GM19395 (cell line): ENCODE measurements around the gene NUDT1.

Source experiments
- ATAC-seq: cut with Tn5 transposase; IDR thresholded peaks from one replicate; pipeline ENCODE4 v1.9.1; 2021; ENCODE audit warnings: mild to moderate bottlenecking, moderate library complexity; ENCODE audit not compliant: unreplicated experiment

Gene NUDT1

GRCh38 chr7:2222516-2222915 lies 19.5 kb upstream of the NUDT1 start:
- no peak for ATAC-seq

GRCh38 chr7:2223321-2223720 lies 18.7 kb upstream of the NUDT1 start:
- no peak for ATAC-seq

- ATAC-seq: no peak
These were observed 17.5 kb upstream of the NUDT1 start for GRCh38 chr7:2224491-2224928.

GRCh38 chr7:2224934-2225333 lies 17.1 kb upstream of the NUDT1 start:
- no peak for ATAC-seq

GRCh38 chr7:2225336-2225735 lies 16.7 kb upstream of the NUDT1 start:
- ATAC-seq: no peak

GRCh38 chr7:2225830-2226229 lies 16.2 kb upstream of the NUDT1 start:
- no peak for ATAC-seq

- no peak for ATAC-seq
These were observed 14.3 kb upstream of the NUDT1 start for GRCh38 chr7:2227699-2228098.

- ATAC-seq: no peak
These were observed 13.1 kb upstream of the NUDT1 start for GRCh38 chr7:2228921-2229320.

- ATAC-seq: no peak
These were observed 12.6 kb upstream of the NUDT1 start for GRCh38 chr7:2229467-2229866.

- ATAC-seq: no peak
These were observed 11.8 kb upstream of the NUDT1 start for GRCh38 chr7:2230226-2230625.

- no peak for ATAC-seq
These were observed 11.1 kb upstream of the NUDT1 start for GRCh38 chr7:2230882-2231281.

GRCh38 chr7:2231992-2232765 lies 9.8 kb upstream of the NUDT1 start:
- ATAC-seq: peak; percentile 28

GRCh38 chr7:2232766-2233520 lies 9.1 kb upstream of the NUDT1 start, which contains the start of gene MAD1L1:
MAD1L1 (minus strand) TSS chr7:2232945; CDS start chr7:2230133, 2,812 bp downstream.
- peak; percentile 72 for ATAC-seq

- no peak for ATAC-seq
These were observed 8.1 kb upstream of the NUDT1 start for GRCh38 chr7:2233926-2234325.

GRCh38 chr7:2237109-2237602 lies 4.9 kb upstream of the NUDT1 start:
- peak; percentile 69 for ATAC-seq

GRCh38 chr7:2239242-2239641 lies 2.8 kb upstream of the NUDT1 start:
- no peak for ATAC-seq

- ATAC-seq: peak; percentile 32
These were observed 759 bp downstream of the NUDT1 start for GRCh38 chr7:2242541-2243429.

- ATAC-seq: no peak
These were observed 1.4 kb downstream of the NUDT1 start for GRCh38 chr7:2243458-2243857.

GRCh38 chr7:2244404-2244995 lies 2.5 kb downstream of the NUDT1 start:
- no peak for ATAC-seq

GRCh38 chr7:2245883-2246675 lies 4.1 kb downstream of the NUDT1 start:
- ATAC-seq: no peak
